Astrocyte of the spinal cord (primary cell): ENCODE measurements around the gene GRK3.

Experiments
- DNase-seq: peaks from one replicate; pipeline ENCODE4 v3.0.0; 2011; ENCODE audit warnings: low read depth, low spot score
- H3K4me3 ChIP-seq: 2 replicates; pipeline ENCODE4 v1.5.1; 2011; ENCODE audit warnings: low read depth, mild to moderate bottlenecking, low read length, moderate library complexity
- CTCF ChIP-seq: IDR thresholded peaks from 2 replicates; pipeline ENCODE4 v1.5.1; 2012; ENCODE audit warnings: low read depth, mild to moderate bottlenecking, low read length, inconsistent platforms
- in situ Hi-C: cut with HindIII; loops from 2 replicates; pipeline ENCODE4 v1.10.0; 2017; ENCODE audit warnings: low sequenced_read_pairs

GRK3 gene

GRCh38 chr22:25764270-25765015, 200.0 kb downstream of the GRK3 start:
- in situ Hi-C loops: no loop called here
- DNase-seq: no peak
- TF ChIP-seq CTCF: no peak

GRCh38 chr22:25765016-25765367, 200.5 kb downstream of the GRK3 start:
- TF ChIP-seq CTCF: no peak
- H3K4me3 ChIP-seq: no peak overlapping the region
- in situ Hi-C loops: no loop called here
- no peak for DNase-seq

More at GRCh38 chr22:25764270-25765015, 200.0 kb downstream of the GRK3 start:
- no peak overlapping the region for H3K4me3 ChIP-seq

- DNase-seq: no peak
- no peak for TF ChIP-seq CTCF
- H3K4me3 ChIP-seq: no peak overlapping the region
- in situ Hi-C loops: no loop called here
Measured at GRCh38 chr22:25765801-25766200, 201.3 kb downstream of the GRK3 start.

- no peak for DNase-seq
- in situ Hi-C loops: no loop called here
- no peak overlapping the region for H3K4me3 ChIP-seq
- no peak for TF ChIP-seq CTCF
Measured at GRCh38 chr22:25766418-25766817, 201.9 kb downstream of the GRK3 start.

- in situ Hi-C loops: no loop called here
- no peak overlapping the region for H3K4me3 ChIP-seq
- DNase-seq: no peak
- no peak for TF ChIP-seq CTCF
Measured at GRCh38 chr22:25770333-25770732, 205.9 kb downstream of the GRK3 start.

- H3K4me3 ChIP-seq: no peak overlapping the region
- TF ChIP-seq CTCF: no peak
- in situ Hi-C loops: no loop called here
- no peak for DNase-seq
Measured at GRCh38 chr22:25772288-25772687, 207.8 kb downstream of the GRK3 start.
